Measurements from ENCODE around the gene NACC1. TPM values are rescaled to one million over a fixed set of nuclear protein-coding genes. Genes with fewer than 3 reads are reported as not detected.

Gene NACC1
- total RNA-seq, 1 experiment from 2014 or later, result 80.9 TPM

DNA sequence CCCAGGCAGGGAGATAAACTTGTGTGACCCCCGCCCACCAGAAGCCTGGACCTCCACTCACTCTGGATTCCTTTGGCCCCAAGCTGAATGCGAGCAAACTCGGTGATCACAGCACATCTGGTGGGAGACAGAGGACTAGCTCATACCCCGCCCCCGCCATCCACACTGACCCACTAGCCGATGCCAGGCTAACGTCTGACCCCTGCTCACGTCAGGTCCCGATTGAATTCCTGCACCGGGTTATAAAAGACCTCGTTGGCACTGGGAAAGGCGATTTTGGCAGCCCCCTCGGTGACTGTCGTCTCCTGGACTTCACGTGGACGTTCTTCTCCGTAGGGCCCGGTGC, 2.2 kb upstream of the NACC1 start:
- Mint-ChIP-seq H3K9me3 (ENCODE audit: low read depth, unreplicated experiment) (no peaks in the 10 kb centered on the region), H3K36me3 (ENCODE audit: insufficient read depth, unreplicated experiment) (peaks cover 49% of the 10 kb centered on the region), H3K4me1 (ENCODE audit: low read depth, unreplicated experiment) (peaks cover 9% of the 10 kb centered on the region), H3K4me3 (ENCODE audit: low read depth, unreplicated experiment) (peak overlapping the region; percentile 85), H3K27me3 (ENCODE audit: unreplicated experiment) (no peaks in the 10 kb centered on the region), H3K27ac (ENCODE audit: unreplicated experiment) (peak overlapping the region; percentile 89)
- DNase-seq, result no peak
- no TSS peak for BruUV-seq (replicated peaks)
- CTCF ChIA-PET, result no interaction called here
- no peak for TF ChIP-seq CTCF (IDR thresholded peaks at IDR 0.05; ENCODE audit: unreplicated experiment)
- intact Hi-C loops (cut with micrococcal nuclease; ENCODE audit: unreplicated experiment), result no loop called here

DNA sequence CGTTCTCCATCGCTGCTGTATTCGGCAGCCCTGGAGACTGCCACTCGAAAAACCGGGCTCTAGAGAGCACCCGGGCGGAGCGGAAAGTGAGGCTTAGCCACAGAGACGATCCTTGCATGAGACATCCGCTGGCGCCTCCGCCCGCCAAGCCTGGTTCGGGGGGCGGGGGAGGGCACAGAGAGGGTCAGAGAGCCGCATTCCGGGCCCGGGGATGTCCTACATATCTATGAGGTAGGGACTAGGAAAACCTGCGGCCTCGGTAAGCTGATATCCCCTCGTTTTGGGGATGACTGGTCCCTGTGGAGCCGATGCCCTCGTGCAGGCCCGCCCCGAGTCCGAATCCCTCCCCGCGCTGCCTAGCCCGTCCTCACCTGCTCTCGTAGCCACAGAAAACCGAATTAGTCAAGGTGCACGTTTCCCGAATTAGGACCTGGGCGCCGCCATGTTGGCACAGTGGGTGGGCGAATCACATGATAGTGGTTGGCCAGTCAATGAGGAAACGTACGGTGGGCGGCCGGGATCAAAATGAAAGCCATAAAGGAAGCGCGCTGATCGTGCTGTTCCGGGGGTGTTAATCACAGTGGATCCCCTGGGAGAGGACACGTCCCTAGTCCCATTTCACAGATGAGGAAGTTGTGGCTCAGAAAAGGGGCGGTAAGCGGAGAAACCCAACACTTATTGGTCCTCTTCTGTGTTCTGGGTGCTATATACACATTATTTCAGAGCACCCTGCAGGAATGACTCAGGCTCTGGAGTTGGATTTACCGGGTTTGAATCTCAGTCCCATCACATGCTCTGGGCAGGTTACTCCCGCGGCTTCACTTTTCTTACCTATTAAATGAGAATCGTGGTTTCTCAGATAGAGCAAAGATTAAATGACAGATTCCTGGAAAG, 1.5 kb upstream of the NACC1 start, which contains the start of gene TRMT1:
TRMT1 (minus strand) TSS at position 459 of the 894 bp plus-strand sequence; CDS start at position 118, 341 bp downstream.
- peak within 1 kb of the TSS; percentile 85 for H3K4me3 Mint-ChIP-seq (ENCODE audit: low read depth, unreplicated experiment)
- intact Hi-C loops (cut with micrococcal nuclease; ENCODE audit: unreplicated experiment), result no loop called here
- CTCF ChIA-PET, result interaction anchor here (0.6 kb wide), 1 partner anchor 117 kb away, joined by 4 read pairs; no protein-coding TSS in a partner anchor
- TF ChIP-seq CTCF (IDR thresholded peaks at IDR 0.05; ENCODE audit: unreplicated experiment), result no peak
- peaks cover 47% of the 10 kb centered on the region for H3K36me3 Mint-ChIP-seq (ENCODE audit: insufficient read depth, unreplicated experiment)
- H3K27ac Mint-ChIP-seq (ENCODE audit: unreplicated experiment), result peak within 1 kb of the TSS; percentile 89
- H3K9me3 Mint-ChIP-seq (ENCODE audit: low read depth, unreplicated experiment), result no peaks in the 10 kb centered on the region
- no peaks in the 10 kb centered on the region for H3K27me3 Mint-ChIP-seq (ENCODE audit: unreplicated experiment)
- BruUV-seq (replicated peaks), result TSS peak; percentile 70
- peak; percentile 88 for DNase-seq
- H3K4me1 Mint-ChIP-seq (ENCODE audit: low read depth, unreplicated experiment), result peaks cover 9% of the 10 kb centered on the region

DNA sequence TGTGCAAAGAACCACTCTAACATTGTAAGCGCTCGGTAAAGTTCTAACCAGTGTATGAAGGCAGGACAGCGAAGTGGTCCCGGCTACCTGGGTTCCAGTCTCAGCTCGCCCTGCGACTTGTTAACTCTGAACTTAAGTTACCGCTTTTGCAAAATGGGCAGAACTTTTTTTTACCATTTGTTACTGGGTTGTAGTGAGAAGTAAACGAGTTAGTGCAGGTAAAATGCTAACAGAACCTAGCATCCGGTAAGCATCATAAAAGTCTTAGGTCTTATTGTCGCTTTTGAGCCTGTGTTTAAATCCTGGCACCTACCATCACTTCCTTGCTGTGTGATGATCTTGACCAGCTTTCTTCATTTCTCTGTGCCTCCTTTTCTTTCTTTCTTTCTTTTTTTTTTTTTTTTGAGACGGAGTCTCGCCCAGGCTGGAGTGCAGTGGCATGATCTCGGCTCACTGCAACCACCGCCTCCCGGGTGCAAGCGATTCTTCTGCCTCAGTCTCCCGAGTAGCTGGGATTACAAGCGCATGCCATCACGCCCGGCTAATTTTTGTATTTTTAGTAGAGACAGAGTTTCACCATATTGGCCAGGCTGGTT, 790 bp upstream of the NACC1 start:
- H3K9me3 Mint-ChIP-seq (ENCODE audit: low read depth, unreplicated experiment), result no peaks in the 10 kb centered on the region
- peaks cover 11% of the 10 kb centered on the region for H3K4me1 Mint-ChIP-seq (ENCODE audit: low read depth, unreplicated experiment)
- no peak for DNase-seq
- peak overlapping the region; percentile 85 for H3K4me3 Mint-ChIP-seq (ENCODE audit: low read depth, unreplicated experiment)
- intact Hi-C loops (cut with micrococcal nuclease; ENCODE audit: unreplicated experiment), result no loop called here
- CTCF ChIA-PET, result interaction anchor here (0.6 kb wide), 2 partner anchors 33 to 116 kb away, joined by 4 read pairs; partner anchors contain the start of genes IER2 and STX10
- no TSS peak for BruUV-seq (replicated peaks)
- no peak for TF ChIP-seq CTCF (IDR thresholded peaks at IDR 0.05; ENCODE audit: unreplicated experiment)
- no peaks in the 10 kb centered on the region for H3K27me3 Mint-ChIP-seq (ENCODE audit: unreplicated experiment)
- H3K36me3 Mint-ChIP-seq (ENCODE audit: insufficient read depth, unreplicated experiment), result peaks cover 44% of the 10 kb centered on the region
- H3K27ac Mint-ChIP-seq (ENCODE audit: unreplicated experiment), result peak overlapping the region; percentile 89

DNA sequence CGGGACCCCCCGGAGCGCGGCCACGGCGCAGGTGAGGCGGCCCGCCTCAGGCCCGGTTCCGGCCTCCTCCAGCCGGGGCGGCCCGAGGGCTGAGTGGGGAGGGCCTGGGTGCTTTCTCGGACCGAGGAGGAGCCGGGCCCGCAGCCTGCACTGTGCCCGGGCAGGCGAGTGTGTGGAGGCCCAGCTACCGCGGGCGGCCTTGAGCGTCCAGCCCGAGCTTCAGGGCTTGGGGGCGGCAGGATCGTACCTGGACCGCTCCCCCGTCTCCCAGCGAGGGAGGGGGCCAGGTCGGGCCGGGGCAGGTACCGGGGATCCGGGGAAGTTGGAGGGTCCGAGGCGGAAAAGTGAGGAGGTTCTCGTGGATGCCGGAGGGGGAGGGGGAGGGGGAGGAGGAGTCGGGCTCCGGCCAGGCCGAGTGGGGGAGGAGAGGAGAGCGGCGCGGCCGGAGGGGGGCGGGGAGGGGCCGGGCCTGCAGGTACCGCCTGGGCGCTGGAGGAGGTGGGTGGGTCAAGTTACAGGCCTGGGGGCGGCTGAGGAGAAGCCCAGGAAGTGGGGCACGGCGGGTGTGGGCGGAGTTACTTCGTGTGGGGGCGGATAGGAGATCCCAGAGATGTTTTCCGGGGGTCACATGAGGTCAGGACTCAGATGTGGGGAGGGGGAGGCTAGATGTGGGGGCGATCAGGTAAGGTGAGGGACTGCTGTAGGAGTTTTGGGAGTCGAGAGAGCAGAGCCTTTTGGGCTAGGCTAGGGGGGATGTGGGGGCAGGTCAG, 545 bp downstream of the NACC1 start:
- Mint-ChIP-seq H3K27me3 (ENCODE audit: unreplicated experiment) (no peaks in the 10 kb centered on the region), H3K4me3 (ENCODE audit: low read depth, unreplicated experiment) (peak overlapping the region; percentile 85), H3K9me3 (ENCODE audit: low read depth, unreplicated experiment) (no peaks in the 10 kb centered on the region), H3K36me3 (ENCODE audit: insufficient read depth, unreplicated experiment) (peaks cover 46% of the 10 kb centered on the region), H3K4me1 (ENCODE audit: low read depth, unreplicated experiment) (peaks cover 16% of the 10 kb centered on the region), H3K27ac (ENCODE audit: unreplicated experiment) (no peak overlapping the region)
- intact Hi-C loops (cut with micrococcal nuclease; ENCODE audit: unreplicated experiment), result no loop called here
- no peak for TF ChIP-seq CTCF (IDR thresholded peaks at IDR 0.05; ENCODE audit: unreplicated experiment)
- CTCF ChIA-PET, result no interaction called here
- BruUV-seq (replicated peaks), result no TSS peak
- DNase-seq, result peak; percentile 56

Data from Calu3 (cell line).